ENCODE measurements around the gene METTL21C. TPM values are rescaled to one million over a fixed set of nuclear protein-coding genes. Genes with fewer than 3 reads are reported as not detected.

METTL21C gene
- total RNA-seq (2014; rRNA removed; shearing (Covaris generic); ENCODE audit: low replicate concordance): not detected in 2 replicates

DNA sequence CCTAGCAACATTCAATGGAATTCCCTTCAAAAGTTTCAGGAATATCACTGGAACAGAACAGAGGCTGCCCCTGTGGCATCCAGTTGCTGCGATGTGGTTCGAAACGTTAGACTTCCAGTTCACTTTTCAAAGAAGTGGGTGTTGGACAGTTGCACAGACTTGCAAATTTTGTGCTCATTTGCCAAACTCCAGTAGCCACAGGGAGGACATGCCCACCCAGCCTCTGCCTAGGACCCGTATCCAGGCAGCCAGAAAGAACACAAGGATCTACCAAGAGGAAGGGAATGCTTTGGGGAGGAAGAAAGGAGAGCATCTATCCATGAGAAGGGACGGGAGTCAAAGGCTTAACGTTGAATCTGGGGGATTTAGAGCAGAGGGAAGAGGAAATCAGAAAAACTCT is at the start of gene METTL21C:
Gene METTL21C (minus strand): TSS at position 108 of the 400 bp plus-strand sequence. CDS start 546 bp downstream, outside the sequence.
- Histone ChIP-seq H3K9me2 (replicated peaks; ENCODE audit: insufficient read depth, low read length) (no peaks in the 10 kb centered on the region), H3K4me2 (ENCODE audit: low read depth, low read length, poor library complexity, severe bottlenecking) (no peak within 1 kb of the TSS), H3K4me3 (ENCODE audit: low read length) (no peak within 1 kb of the TSS), H3K9ac (ENCODE audit: low read length) (no peak within 1 kb of the TSS), H3K36me3 (ENCODE audit: insufficient read depth, low read length) (no peaks in the 10 kb centered on the region), H3K9me3 (ENCODE audit: low read length) (no peaks in the 10 kb centered on the region), H2AFZ (ENCODE audit: low read length) (no peak within 1 kb of the TSS), H3K79me2 (ENCODE audit: low read length) (no peaks in the 10 kb centered on the region), H4K20me1 (ENCODE audit: insufficient read depth, low read depth, low read length) (no peaks in the 10 kb centered on the region), H3K4me1 (ENCODE audit: low read length) (no peaks in the 10 kb centered on the region), H3K27ac (ENCODE audit: low read length) (no peak within 1 kb of the TSS), H3K27me3 (ENCODE audit: low read length) (no peaks in the 10 kb centered on the region)
- no peak for DNase-seq

DNA sequence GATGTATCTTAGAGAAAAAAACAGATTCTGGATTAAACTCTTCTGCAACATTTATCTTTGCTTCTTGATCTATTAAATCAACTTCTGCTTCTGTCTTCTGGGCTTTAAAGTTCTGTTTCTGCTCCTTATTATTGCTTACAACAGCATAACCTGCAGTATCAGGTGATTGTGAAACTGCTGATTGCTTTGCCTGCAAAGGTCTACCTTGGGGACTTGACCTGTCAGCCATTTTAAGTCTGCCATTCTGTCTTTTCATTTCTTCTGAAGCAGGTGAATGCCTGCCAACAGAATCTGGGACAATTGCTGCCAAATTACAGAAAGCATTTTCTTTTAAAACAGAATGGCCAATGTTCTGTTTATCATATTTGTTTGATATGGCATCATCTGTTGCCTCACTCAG is 47.7 kb upstream of the METTL21C start:
- Histone ChIP-seq H4K20me1 (ENCODE audit: insufficient read depth, low read depth, low read length) (no peaks in the 10 kb centered on the region), H3K36me3 (ENCODE audit: insufficient read depth, low read length) (no peaks in the 10 kb centered on the region), H3K4me1 (ENCODE audit: low read length) (no peaks in the 10 kb centered on the region), H3K9me2 (replicated peaks; ENCODE audit: insufficient read depth, low read length) (no peaks in the 10 kb centered on the region), H3K79me2 (ENCODE audit: low read length) (no peaks in the 10 kb centered on the region), H3K27ac (ENCODE audit: low read length) (no peak overlapping the region), H2AFZ (ENCODE audit: low read length) (no peak overlapping the region), H3K9me3 (ENCODE audit: low read length) (no peaks in the 10 kb centered on the region), H3K4me2 (ENCODE audit: low read depth, low read length, poor library complexity, severe bottlenecking) (no peak overlapping the region), H3K9ac (ENCODE audit: low read length) (no peak overlapping the region), H3K4me3 (ENCODE audit: low read length) (no peak overlapping the region), H3K27me3 (ENCODE audit: low read length) (no peaks in the 10 kb centered on the region)
- DNase-seq: no peak

GRCh38 chr13:102742101-102742500 is 47.3 kb upstream of the METTL21C start:
- DNase-seq: no peak
- Histone ChIP-seq H3K4me3 (ENCODE audit: low read length) (no peak overlapping the region), H3K4me1 (ENCODE audit: low read length) (no peaks in the 10 kb centered on the region), H3K4me2 (ENCODE audit: low read depth, low read length, poor library complexity, severe bottlenecking) (no peak overlapping the region), H3K9me2 (replicated peaks; ENCODE audit: insufficient read depth, low read length) (no peaks in the 10 kb centered on the region), H3K36me3 (ENCODE audit: insufficient read depth, low read length) (no peaks in the 10 kb centered on the region), H3K27ac (ENCODE audit: low read length) (no peak overlapping the region), H3K79me2 (ENCODE audit: low read length) (no peaks in the 10 kb centered on the region), H4K20me1 (ENCODE audit: insufficient read depth, low read depth, low read length) (no peaks in the 10 kb centered on the region), H3K9ac (ENCODE audit: low read length) (no peak overlapping the region), H2AFZ (ENCODE audit: low read length) (no peak overlapping the region), H3K27me3 (ENCODE audit: low read length) (no peaks in the 10 kb centered on the region), H3K9me3 (ENCODE audit: low read length) (no peaks in the 10 kb centered on the region)

GRCh38 chr13:102729560-102730270 is 34.9 kb upstream of the METTL21C start:
- no peaks in the 10 kb centered on the region for H3K27me3 ChIP-seq (ENCODE audit: low read length)
- no peak overlapping the region for H3K27ac ChIP-seq (ENCODE audit: low read length)
- no peak overlapping the region for H3K9ac ChIP-seq (ENCODE audit: low read length)
- DNase-seq: no peak
- no peaks in the 10 kb centered on the region for H3K9me3 ChIP-seq (ENCODE audit: low read length)
- H3K4me3 ChIP-seq (ENCODE audit: low read length): no peak overlapping the region
- H4K20me1 ChIP-seq (ENCODE audit: insufficient read depth, low read depth, low read length): no peaks in the 10 kb centered on the region
- no peaks in the 10 kb centered on the region for H3K79me2 ChIP-seq (ENCODE audit: low read length)
- no peak overlapping the region for H2AFZ ChIP-seq (ENCODE audit: low read length)
- no peaks in the 10 kb centered on the region for H3K4me1 ChIP-seq (ENCODE audit: low read length)
- H3K36me3 ChIP-seq (ENCODE audit: insufficient read depth, low read length): no peaks in the 10 kb centered on the region
- H3K9me2 ChIP-seq (replicated peaks; ENCODE audit: insufficient read depth, low read length): no peaks in the 10 kb centered on the region
- no peak overlapping the region for H3K4me2 ChIP-seq (ENCODE audit: low read depth, low read length, poor library complexity, severe bottlenecking)

- no peaks in the 10 kb centered on the region for H3K27me3 ChIP-seq (ENCODE audit: low read length)
These were observed 31.6 kb upstream of the METTL21C start for GRCh38 chr13:102726430-102726829.

GRCh38 chr13:102724923-102725322 is 30.1 kb upstream of the METTL21C start:
- Histone ChIP-seq H3K27me3 (ENCODE audit: low read length) (no peaks in the 10 kb centered on the region), H3K4me2 (ENCODE audit: low read depth, low read length, poor library complexity, severe bottlenecking) (no peak overlapping the region), H3K9me2 (replicated peaks; ENCODE audit: insufficient read depth, low read length) (no peaks in the 10 kb centered on the region), H2AFZ (ENCODE audit: low read length) (no peak overlapping the region), H3K4me1 (ENCODE audit: low read length) (peaks cover 8% of the 10 kb centered on the region), H3K27ac (ENCODE audit: low read length) (no peak overlapping the region), H3K9me3 (ENCODE audit: low read length) (no peaks in the 10 kb centered on the region), H4K20me1 (ENCODE audit: insufficient read depth, low read depth, low read length) (no peaks in the 10 kb centered on the region), H3K4me3 (ENCODE audit: low read length) (no peak overlapping the region), H3K9ac (ENCODE audit: low read length) (no peak overlapping the region), H3K36me3 (ENCODE audit: insufficient read depth, low read length) (no peaks in the 10 kb centered on the region), H3K79me2 (ENCODE audit: low read length) (no peaks in the 10 kb centered on the region)
- DNase-seq: peak; percentile 75

More at GRCh38 chr13:102726430-102726829, 31.6 kb upstream of the METTL21C start:
- no peak overlapping the region for H3K9ac ChIP-seq (ENCODE audit: low read length)
- no peaks in the 10 kb centered on the region for H4K20me1 ChIP-seq (ENCODE audit: insufficient read depth, low read depth, low read length)
- no peaks in the 10 kb centered on the region for H3K79me2 ChIP-seq (ENCODE audit: low read length)
- no peak overlapping the region for H2AFZ ChIP-seq (ENCODE audit: low read length)
- no peaks in the 10 kb centered on the region for H3K9me2 ChIP-seq (replicated peaks; ENCODE audit: insufficient read depth, low read length)
- H3K27ac ChIP-seq (ENCODE audit: low read length): no peak overlapping the region
- no peaks in the 10 kb centered on the region for H3K36me3 ChIP-seq (ENCODE audit: insufficient read depth, low read length)
- DNase-seq: peak; percentile 56
- no peak overlapping the region for H3K4me2 ChIP-seq (ENCODE audit: low read depth, low read length, poor library complexity, severe bottlenecking)
- H3K9me3 ChIP-seq (ENCODE audit: low read length): no peaks in the 10 kb centered on the region
- H3K4me1 ChIP-seq (ENCODE audit: low read length): peaks cover 8% of the 10 kb centered on the region
- H3K4me3 ChIP-seq (ENCODE audit: low read length): no peak overlapping the region

GRCh38 chr13:102721800-102722231 is 27.0 kb upstream of the METTL21C start:
- Histone ChIP-seq H4K20me1 (ENCODE audit: insufficient read depth, low read depth, low read length) (no peaks in the 10 kb centered on the region), H3K4me2 (ENCODE audit: low read depth, low read length, poor library complexity, severe bottlenecking) (no peak overlapping the region), H3K27me3 (ENCODE audit: low read length) (no peaks in the 10 kb centered on the region), H2AFZ (ENCODE audit: low read length) (no peak overlapping the region), H3K79me2 (ENCODE audit: low read length) (no peaks in the 10 kb centered on the region), H3K9me2 (replicated peaks; ENCODE audit: insufficient read depth, low read length) (no peaks in the 10 kb centered on the region), H3K4me1 (ENCODE audit: low read length) (peaks cover 8% of the 10 kb centered on the region), H3K9ac (ENCODE audit: low read length) (no peak overlapping the region), H3K36me3 (ENCODE audit: insufficient read depth, low read length) (no peaks in the 10 kb centered on the region), H3K27ac (ENCODE audit: low read length) (no peak overlapping the region), H3K9me3 (ENCODE audit: low read length) (no peaks in the 10 kb centered on the region), H3K4me3 (ENCODE audit: low read length) (no peak overlapping the region)
- no peak for DNase-seq

GRCh38 chr13:102718746-102719145 is 23.9 kb upstream of the METTL21C start:
- H3K9ac ChIP-seq (ENCODE audit: low read length): no peak overlapping the region
- no peaks in the 10 kb centered on the region for H3K9me2 ChIP-seq (replicated peaks; ENCODE audit: insufficient read depth, low read length)

More at GRCh38 chr13:102718746-102719145, 23.9 kb upstream of the METTL21C start:
- Histone ChIP-seq H4K20me1 (ENCODE audit: insufficient read depth, low read depth, low read length) (no peaks in the 10 kb centered on the region), H3K79me2 (ENCODE audit: low read length) (no peaks in the 10 kb centered on the region), H3K9me3 (ENCODE audit: low read length) (no peaks in the 10 kb centered on the region), H3K4me2 (ENCODE audit: low read depth, low read length, poor library complexity, severe bottlenecking) (no peak overlapping the region), H3K36me3 (ENCODE audit: insufficient read depth, low read length) (no peaks in the 10 kb centered on the region), H2AFZ (ENCODE audit: low read length) (no peak overlapping the region), H3K4me1 (ENCODE audit: low read length) (peaks cover 5% of the 10 kb centered on the region), H3K4me3 (ENCODE audit: low read length) (no peak overlapping the region), H3K27me3 (ENCODE audit: low read length) (no peaks in the 10 kb centered on the region), H3K27ac (ENCODE audit: low read length) (no peak overlapping the region)
- DNase-seq: no peak

All from Karpas-422 (cell line).